Activated CD4-positive, alpha-beta T cell treated with anti-CD3 and anti-CD28 coated beads, Interleukin-2, amount 50 U/mL, for 24 hours (primary cell): ENCODE results near the gene OCA2.
A peak's percentile ranks its signal among the peaks of the same experiment; 100 is the strongest.

Experiments used
- DNase-seq, 2 donors: peaks; one replicate each; pipeline ENCODE4 v3.0.0-alpha.2; 2020; ENCODE audit warnings: low read depth in 1 of 2, low spot score in 1 of 2

Gene OCA2

DNA sequence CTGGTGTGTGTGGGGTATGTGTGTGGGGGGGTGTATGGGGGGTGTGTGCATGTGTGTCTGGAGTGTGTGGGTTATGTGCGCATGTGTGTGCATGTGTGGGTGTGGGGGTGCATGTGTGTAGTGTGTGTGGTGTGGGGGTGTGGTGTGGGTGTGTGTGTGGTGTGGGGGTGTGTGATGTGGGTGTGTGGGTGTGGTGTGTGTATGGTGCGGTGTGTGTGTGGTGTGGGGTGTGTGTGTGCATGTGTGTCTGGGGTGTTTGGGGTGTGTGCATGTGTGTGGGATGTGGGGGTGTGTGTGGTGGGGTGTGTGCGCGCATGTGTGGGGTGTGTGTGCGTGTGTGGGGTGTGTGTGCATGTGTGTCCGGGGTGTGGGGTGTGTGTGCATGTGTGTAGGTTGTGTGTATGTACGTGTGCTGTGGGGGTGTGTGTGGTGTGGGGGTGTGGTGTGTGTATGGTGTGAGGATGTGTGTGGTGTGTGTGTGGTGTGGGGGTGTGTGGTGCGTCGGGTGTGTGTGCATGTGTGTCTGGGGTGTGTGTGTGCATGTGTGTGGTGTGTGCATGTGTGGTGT, 6.2 kb upstream of the OCA2 start:
- no peak for DNase-seq

DNA sequence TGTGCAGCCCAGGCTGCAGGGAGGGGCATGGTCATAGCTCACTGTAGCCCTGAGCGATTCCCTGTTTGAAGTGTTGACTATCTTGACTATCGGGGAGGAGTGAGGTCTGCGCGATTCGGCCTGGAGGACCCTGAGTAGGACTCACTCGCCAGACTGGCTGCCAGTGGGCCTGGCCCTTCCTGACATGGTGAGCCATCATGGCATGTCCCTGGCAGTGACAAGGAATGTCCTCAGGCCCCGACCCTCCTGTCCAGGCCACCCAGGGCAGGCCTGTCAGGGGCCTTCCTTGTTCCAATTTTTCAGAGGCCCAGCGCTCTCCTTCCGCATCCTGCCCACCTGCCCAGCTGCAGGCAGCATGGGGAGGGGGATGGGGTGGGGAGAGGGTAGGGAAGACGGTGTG, 5.2 kb upstream of the OCA2 start:
- no peak for DNase-seq

DNA sequence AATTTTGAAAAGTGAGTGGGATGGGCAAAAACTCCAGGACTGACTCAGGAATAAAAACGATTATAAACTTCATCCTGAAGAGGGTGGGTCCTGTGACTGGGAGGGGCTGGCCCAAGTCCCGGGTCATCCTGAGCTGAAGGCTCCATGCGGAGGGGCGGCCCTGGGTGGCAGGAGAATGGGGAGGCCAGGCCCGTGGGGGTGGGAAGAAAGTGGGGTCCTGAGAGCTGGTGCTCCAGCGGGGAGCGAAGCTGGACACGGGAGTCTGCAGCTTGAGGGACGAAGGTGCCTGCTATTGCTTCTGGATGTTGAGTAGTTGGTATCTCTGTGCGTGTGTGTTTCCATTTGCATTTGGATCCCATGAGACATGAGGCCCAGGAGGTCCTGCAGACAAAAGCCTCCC, 4.7 kb upstream of the OCA2 start:
- DNase-seq, result no peak

DNA sequence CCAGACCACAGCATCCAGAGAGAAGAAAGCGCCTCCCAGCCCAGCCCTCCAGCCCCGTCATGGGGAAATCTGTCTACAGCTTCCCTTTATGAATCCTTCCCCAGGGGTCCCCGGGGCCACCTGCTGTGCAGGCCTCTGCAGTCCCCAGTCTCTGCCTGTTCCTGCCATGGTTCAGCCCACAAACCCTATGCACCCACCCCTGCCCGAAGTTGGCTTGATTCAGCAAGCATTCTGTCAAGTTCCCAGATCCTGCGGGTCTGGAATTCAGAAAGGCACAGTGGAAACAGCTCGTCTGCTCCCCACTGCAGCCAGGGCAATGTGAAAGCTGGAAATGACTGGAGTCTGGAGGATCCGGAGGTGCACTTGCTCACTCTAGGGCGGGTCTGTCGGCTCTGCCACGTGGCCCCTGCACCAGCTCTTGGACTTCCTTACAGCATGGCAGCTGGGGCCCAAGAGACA, 2.9 kb upstream of the OCA2 start:
- no peak for DNase-seq

DNA sequence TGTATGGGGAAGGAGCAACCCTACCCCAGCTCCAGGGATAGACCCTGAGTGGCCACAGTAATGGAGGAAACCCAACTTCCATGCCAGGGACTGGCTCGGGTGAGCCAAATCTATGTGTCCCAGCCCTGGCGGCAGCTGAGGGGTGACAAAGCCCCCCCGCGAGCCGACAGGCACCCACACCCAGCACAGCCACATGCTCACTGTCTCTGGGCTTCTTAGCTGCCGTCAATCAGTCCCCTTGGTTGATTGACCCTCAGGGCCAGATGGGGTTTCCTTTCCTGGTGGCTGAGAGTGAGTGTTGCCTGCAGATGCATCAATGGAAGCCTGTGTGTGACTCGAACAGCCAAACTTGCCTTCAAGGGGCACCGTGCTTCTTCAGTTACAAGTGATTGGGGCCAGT, 2.1 kb upstream of the OCA2 start:
- DNase-seq, result no peak

DNA sequence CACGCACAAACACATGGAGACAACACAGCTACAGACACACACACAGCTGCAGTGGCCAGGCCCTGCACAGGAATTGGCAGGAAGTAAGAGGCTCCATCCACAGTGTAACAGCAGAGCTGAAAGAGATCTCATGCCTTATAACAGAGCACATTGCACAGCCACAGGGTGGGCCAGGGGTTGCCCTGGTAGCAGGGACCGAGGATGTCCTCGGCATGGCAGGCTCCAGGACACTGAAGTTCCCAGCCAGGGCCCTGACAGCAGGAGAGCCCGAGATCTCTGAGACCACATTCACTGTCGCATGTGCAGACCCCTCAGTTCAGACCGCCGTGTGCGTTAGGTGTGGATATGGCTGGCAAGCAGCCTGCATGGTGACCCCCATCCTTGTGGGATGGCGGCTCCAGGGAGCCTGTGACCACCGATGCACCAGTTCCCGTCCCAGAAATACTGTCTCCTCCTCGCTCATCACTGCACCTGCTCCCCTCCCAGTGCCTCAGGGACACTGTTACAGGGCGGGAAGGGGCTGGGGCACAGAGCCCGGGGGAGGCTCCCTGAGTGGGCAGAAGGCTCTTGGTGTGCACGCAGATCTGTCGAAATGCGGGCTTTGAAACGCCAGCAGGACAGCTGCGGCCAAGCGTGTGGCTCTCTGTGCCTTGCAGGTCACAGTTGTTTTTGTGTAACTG, 1.5 kb upstream of the OCA2 start:
- no peak for DNase-seq

DNA sequence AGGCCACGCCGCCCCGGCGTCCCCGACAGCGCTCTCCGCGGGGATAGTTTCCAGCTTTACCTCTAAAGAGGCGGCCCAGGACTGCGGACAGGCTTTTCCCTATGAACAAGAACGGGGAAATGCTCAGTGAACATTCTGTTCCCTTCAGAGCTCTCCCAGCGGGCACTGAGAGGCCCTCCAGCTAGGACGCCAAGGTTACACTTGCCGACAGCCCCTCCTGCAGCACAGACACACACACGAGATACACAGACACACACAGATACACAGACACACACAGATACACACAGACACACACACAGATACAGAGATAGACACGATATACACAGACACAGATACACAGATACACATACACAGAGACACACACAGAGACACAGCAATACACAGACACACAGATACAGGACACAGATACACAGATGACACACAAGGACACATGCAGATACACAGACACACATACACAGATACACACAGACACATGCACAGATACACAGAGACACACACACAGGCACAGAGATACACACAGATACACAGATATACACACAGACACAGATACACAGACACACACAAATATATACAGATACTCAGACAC, 533 bp upstream of the OCA2 start:
- DNase-seq, result no peak

DNA sequence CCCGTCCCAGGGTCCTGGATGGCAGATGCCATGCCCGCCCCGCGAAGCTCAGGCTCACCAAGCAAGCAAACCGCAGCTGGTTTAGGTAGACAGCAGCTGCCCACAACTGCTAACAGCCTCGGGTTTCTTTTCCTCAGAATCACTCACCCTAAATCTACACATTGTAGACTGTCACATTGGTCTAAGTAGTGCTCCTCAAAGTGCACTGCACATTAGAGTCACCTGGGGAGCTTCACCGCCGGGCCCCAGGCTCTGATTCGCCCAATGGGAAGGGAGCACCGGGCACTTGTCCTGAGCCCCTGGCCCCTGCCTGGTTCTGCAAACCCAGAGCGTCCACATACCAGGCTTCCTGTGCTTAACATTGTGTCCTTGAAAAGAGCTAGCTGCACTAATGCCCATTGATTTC, 752 bp downstream of the OCA2 start:
- DNase-seq, result no peak

DNA sequence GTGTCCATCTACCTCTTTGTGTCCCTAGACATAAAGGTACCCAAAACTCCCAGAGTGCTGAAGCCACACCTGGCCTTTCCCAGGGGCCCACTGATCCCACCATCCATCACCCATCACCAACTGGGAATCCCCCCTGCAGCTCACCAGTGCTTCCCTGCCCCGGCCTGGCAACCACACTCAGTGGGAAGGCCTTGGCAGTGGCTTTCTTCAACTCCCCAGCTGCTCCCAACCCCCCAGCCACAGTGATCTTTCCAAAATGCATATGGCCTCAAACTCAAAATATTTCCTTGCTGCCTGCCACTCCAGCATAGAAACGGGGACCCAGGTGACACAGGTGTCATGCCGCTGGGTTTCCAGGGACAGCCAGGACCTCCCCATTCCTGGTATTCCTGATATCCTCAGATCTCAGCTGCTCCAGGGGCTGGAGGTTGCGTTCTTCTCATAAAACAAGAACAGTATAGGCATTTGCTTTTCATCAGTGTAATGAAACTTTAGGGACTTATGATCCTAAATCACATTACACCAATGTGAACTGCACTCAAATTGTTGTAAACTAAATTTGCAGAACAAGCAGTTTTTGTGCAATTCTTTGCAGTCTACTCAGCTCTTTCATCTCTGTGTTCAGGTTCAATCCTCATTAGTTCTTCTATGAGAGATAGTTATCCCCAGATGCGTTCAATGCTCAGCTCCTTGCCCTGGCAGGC, 1.3 kb downstream of the OCA2 start:
- DNase-seq, result no peak

DNA sequence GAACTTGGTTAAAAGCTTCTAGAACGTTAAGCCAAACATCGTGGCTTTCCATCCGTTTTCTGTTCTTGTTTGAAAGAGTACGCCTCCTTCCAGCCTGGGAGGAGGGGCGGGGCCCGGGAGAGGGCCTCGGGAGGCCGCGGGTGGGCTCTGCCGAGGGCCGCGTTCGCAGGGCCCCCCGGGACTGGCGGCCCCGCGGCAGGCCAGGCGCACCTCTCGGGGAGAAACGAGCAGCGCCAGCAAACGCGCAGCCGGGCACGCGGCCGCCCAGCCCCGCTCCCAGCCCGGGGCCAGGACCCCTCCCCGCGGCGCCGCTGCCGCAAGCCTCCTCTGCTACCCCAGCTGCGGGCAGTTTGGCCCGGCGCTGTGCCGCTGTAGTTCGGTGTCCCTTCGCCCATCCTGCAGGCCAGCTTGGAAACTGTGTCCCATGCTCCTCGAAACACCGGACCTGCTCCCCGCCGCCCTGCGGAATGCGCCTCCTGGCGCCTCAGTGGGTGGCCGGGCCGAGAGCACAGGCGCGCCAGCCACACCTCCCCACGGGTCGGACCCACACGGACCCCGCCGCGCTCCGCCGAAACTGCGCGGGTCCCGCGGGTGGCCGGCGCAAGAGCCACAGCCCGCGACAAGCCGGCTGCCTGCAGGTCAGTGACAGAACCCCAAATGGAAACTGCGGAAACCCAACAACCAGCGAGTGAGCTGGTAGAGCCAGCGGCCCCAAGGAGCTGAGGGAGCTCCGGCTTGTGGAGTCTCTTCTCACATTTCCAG, 2.3 kb downstream of the OCA2 start:
- no peak for DNase-seq

DNA sequence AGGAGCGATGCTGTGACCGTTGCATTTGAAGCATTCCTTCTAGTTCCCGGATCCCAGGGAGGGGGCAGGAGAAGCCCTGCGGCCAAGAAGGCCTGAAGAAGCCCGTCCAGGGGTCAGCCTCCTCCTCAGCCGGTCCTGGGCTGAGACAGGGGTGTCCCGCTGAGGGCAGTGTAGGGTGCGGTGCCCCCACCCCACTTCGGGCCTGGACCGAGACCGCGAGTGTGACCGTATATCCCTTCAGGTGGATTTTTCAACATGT, 2.8 kb downstream of the OCA2 start:
- no peak for DNase-seq

DNA sequence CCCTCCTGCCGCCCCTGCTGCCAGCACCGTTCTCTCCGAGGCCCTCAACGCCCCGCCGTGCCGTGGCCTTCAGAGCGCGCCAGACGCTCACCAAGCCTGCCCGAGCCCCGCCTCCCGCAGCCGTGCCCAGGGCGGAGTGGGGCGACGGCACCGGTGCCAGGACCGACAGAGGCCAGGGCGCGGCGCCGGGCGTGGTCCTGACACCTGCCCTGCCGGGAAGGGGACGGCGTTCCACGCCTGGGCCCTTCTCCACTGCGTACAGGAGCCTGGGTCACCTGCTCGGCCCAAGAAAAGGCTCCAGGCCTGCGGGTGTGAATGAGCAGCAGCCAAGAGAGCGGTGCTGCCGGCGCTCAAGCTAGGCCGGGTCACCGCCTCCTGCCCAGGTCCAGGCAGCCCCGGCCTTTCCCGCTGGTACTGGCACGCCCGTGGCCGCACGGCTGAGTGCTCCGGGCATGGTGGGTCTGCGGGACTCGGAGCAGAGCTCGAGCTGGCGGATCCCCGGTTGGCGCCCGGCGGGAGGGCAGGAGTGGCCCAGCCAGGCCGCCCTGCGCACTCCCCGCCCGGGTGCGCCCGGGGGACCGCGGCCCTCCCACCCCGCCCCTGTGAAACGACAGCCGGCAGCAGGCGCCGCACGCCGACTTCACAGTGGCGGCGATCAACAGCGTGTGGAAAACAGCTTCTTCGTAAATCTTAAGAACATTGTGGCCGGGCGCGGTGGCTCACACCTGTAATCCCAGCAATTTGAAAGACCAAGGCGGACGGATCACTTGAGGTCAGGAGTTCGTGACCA, 4.2 kb downstream of the OCA2 start:
- DNase-seq, result no peak

DNA sequence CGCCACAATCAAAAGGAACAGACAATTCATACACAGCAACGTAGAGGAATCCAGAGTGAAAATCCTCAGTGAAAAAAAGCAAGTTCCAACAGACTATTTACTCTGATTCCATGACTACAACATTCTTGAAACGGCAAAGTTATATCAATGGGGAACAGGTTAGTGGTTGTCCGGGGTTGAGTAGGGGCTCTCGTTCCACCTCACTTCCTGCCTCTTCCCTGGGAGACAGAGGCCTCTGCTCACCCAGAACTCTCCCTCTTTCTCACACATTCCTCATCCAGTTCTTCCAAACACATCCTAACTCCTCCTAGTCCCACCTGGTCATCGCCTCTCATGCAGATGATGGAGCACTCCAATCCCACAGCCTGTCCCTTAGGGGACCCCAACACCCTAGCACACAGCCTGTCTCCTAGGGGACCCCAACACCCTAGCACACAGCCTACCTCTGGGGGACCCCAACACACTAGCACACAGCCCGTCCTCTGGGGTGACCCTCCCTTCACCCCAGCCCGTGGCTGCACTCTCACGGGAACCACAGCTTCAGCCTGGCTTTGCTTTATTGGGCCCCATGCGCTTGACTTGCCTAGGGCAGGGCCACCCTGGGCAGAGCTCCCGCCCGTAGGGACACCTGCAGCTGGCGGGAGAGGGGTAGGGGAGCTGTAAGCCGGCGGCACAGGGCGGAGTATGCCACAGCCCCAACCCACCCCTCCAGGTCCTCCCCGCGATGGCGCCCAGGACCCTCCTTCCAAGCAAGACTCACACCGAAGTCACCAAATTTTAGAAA, 5.2 kb downstream of the OCA2 start:
- no peak for DNase-seq

DNA sequence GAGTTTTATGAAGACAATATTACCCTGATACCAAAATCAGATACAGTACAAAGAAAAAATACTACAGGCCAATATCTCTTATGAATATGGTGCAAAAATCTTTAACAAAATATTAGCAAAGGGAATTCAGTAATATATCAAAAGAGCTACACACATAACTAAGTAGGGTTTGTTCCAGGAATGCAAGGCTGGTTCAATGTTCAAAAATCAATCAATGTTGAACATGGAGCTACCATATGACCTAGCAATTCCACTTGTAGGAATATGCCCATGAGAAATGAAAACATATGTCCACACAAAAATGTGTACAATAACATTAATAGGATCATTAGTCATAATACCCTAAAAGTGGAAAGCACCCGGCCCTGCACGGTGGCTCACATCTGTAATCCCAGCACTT, 7.8 kb downstream of the OCA2 start:
- DNase-seq, result no peak

DNA sequence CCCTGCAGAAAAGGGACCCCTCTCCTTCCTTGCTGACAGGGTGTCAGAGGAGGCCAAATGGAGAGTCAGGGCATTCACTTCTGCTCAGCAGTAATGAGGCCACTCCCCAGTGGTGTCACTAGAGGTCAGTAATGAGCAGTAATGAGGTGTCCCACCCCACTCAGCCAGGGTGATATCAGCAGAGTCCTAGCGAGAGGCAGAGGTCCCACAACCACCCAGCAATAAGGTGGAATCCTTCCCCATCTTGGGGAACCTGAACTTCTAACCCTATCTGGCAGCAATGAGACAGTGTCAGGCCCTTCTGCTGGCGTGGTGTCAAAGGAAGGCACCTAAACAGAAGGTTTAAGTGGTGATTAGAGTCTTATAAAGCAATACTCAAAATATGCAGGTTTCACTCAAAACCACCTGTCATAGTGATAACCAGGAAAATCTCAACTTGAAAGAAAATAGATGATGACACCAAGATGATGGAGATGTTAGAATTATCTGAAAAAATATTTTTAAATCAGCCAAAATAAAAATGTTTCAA, 12.9 kb downstream of the OCA2 start:
- peak in 1 of 2 donors; percentile 64 for DNase-seq

DNA sequence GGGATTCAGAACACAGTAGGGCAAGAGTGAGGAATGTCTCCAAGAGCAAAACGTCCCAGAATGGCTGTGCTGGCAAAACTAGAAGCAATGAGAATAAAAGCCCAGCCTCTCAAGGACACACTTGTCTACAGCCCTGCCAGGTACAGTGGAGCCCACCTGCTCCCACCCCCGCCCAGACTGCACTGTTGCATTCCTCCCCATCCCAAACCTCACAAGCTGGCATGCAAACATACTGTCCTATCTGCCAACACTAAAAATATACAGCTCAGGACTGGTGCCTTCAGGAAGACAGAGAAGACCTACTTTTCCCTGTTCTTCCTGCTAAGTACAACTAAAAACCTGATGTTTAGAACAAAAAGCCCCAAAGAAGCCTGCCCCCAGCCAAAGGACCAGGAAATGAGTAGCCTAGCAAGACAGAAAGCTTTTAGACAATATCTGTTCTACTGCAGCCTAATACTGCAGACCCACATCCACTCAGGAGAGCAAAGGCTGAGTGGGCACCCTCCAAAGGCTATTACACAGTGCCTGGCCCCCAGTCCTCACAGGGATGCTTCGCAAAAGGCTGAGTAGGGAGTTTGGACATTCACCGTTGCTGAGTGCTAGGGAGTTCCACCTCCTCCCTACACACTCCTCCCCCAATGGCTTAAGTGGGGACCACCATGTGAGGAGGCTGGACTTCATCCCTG, 13.5 kb downstream of the OCA2 start:
- DNase-seq, result no peak

DNA sequence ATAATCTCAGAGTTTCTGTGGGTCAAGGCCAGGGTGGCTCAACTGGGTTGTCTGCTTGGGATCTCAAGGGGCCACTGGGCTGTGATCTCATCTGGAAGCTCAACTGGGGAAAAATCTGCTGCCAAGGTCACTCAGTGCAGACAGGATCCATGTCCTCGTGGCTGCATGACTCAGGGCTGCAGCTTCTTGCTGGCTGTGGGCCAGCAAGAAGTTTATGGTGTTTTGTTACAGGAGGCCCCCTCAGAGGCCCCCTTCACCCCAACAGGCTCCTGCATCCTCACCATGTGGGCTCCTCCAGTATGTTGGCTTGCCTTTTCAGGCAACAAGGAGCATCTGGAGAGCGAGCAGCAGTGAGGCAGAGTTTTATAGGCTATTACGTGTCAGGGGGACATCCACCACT, 14.6 kb downstream of the OCA2 start:
- DNase-seq, result no peak

DNA sequence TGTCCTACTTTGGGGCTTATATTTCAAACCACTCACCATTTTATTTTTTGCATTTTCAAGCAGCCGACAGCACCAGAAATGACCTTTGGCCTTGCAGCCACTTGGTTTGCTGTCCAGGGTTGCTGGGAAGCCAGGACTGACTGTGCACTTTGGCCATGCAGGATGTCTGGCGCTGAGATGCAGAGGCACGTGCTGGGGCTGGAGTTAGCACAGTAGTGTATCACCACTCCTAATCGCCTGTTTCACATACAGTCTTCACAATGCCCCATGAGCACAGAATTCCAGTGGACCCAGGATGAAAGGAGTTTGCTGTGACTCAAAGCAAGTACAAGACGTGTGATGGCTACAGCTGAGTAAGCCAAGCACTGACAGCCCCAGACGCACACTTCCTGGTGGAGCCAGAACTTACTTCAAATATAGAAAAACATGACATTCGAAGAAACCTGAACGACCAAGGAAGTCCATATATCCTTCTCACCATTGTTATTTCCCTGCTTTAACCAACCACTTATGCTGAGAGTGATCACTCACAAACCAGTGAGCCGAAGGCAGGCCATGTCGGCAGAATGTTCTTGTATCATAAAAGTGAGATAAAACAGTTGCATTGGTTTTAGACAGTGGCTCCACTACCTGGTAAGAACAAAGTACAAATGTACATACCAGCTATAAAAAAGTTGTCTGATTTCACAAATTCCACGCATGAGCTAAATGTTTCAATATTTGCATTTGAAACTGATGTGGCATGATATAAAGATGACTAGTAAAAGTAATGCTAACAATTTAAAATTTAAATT, 16.0 kb downstream of the OCA2 start:
- DNase-seq, result no peak

DNA sequence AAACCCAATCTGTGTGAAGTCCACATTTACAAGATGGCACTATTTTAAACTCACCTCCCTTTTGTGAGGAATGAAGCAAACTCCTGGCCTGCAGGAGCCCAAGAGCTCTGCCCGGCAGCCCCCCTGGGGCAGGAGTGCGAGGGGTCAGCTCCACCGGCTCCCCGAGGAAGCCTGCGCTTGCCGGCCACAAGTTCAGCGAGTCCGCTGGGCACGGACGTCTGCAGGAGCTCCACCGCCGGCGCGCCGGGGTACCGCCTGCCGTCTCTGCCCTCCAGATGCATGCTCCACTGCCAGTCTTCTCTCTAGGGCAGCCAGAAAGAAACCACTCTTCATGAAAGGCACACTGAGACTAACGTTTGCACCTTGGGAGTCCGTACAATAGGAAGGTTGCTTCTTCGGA, 17.5 kb downstream of the OCA2 start:
- no peak for DNase-seq
